Stimulated activated naive B cell treated with anti-CD40 and anti-IgM and Interleukin-4, amounts not matched to agents 10 μg/mL and 1 μg/mL and 100 μg/mL, for 72 hours (primary cell): ENCODE results near the gene ACSL5.

Experiments
- ATAC-seq, 2 donors: fragments of 150-1000 bp; cut with Tn5 transposase; replicated peaks; 2 replicates each; pipeline ENCODE4 v1.10.0; 2021; ENCODE audit warnings: moderate library complexity in 1 of 2
- DNase-seq: peaks from one replicate; pipeline ENCODE4 v3.0.0; 2021
- H3K27ac Mint-ChIP-seq: one replicate; pipeline ENCODE4 v1.8.0; 2022; ENCODE audit warnings: mild to moderate bottlenecking, mixed read lengths
- H3K27me3 Mint-ChIP-seq, 2 donors: one replicate each; pipeline ENCODE4 v1.8.0; 2022; ENCODE audit warnings: mixed read lengths in 2 of 2
- H3K36me3 Mint-ChIP-seq, 2 donors: one replicate each; pipeline ENCODE4 v1.8.0; 2022; ENCODE audit warnings: mixed read lengths in 2 of 2, mild to moderate bottlenecking in 1 of 2
- H3K4me1 Mint-ChIP-seq, 2 donors: one replicate each; pipeline ENCODE4 v1.8.0; 2022; ENCODE audit warnings: mixed read lengths in 2 of 2, mild to moderate bottlenecking in 1 of 2
- H3K4me3 Mint-ChIP-seq, 2 donors: one replicate each; pipeline ENCODE4 v1.8.0; 2022; ENCODE audit warnings: mild to moderate bottlenecking in 2 of 2, mixed read lengths in 2 of 2, moderate library complexity in 1 of 2
- H3K9me3 Mint-ChIP-seq, 2 donors: one replicate each; pipeline ENCODE4 v1.8.0; 2022; ENCODE audit warnings: mixed read lengths in 2 of 2, mild to moderate bottlenecking in 1 of 2

Gene ACSL5

GRCh38 chr10:112429147-112429546, 55.2 kb downstream of the ACSL5 start:
- Mint-ChIP-seq H3K27ac (peak overlapping the region; percentile 66), H3K27me3 (no peaks in the 10 kb centered on the region), H3K4me1 (peaks cover 8% of the 10 kb centered on the region in 2 donors), H3K4me3 (no peak overlapping the region), H3K36me3 (peaks cover 31 to 39% of the 10 kb centered on the region in 2 donors), H3K9me3 (no peaks in the 10 kb centered on the region)
- no peak for DNase-seq
- ATAC-seq = peak; percentile 23 to 52

- no peak for ATAC-seq
- H3K4me1 Mint-ChIP-seq = peaks cover 5 to 6% of the 10 kb centered on the region in 2 donors
Measured at GRCh38 chr10:112429654-112430230, 55.8 kb downstream of the ACSL5 start.

GRCh38 chr10:112433136-112433535, 59.2 kb downstream of the ACSL5 start:
- DNase-seq (no peak), ATAC-seq (no peak)
- H3K27ac Mint-ChIP-seq = no peak overlapping the region
- peaks cover 23 to 35% of the 10 kb centered on the region in 2 donors for H3K36me3 Mint-ChIP-seq
- H3K4me1 Mint-ChIP-seq = peaks cover 0 to 2% of the 10 kb centered on the region in 2 donors
- H3K9me3 Mint-ChIP-seq = no peaks in the 10 kb centered on the region
- H3K4me3 Mint-ChIP-seq = no peak overlapping the region
- H3K27me3 Mint-ChIP-seq = no peaks in the 10 kb centered on the region

More at GRCh38 chr10:112429654-112430230, 55.8 kb downstream of the ACSL5 start:
- H3K27ac Mint-ChIP-seq = peak overlapping the region; percentile 66
- peaks cover 31 to 43% of the 10 kb centered on the region in 2 donors for H3K36me3 Mint-ChIP-seq
- no peaks in the 10 kb centered on the region for H3K27me3 Mint-ChIP-seq
- H3K9me3 Mint-ChIP-seq = no peaks in the 10 kb centered on the region
- H3K4me3 Mint-ChIP-seq = no peak overlapping the region
- DNase-seq = no peak

GRCh38 chr10:112434988-112435619, 61.2 kb downstream of the ACSL5 start:
- ATAC-seq (no peak), DNase-seq (no peak)
- no peaks in the 10 kb centered on the region for H3K4me1 Mint-ChIP-seq

GRCh38 chr10:112438356-112438755, 64.4 kb downstream of the ACSL5 start:
- Mint-ChIP-seq H3K36me3 (peaks cover 17 to 34% of the 10 kb centered on the region in 2 donors), H3K9me3 (no peaks in the 10 kb centered on the region), H3K27me3 (no peaks in the 10 kb centered on the region), H3K4me3 (no peak overlapping the region), H3K27ac (no peak overlapping the region), H3K4me1 (peaks cover under 1 to 4% of the 10 kb centered on the region in 2 donors)
- DNase-seq = no peak
- ATAC-seq = no peak

More at GRCh38 chr10:112434988-112435619, 61.2 kb downstream of the ACSL5 start:
- no peaks in the 10 kb centered on the region for H3K9me3 Mint-ChIP-seq
- no peak overlapping the region for H3K4me3 Mint-ChIP-seq
- no peaks in the 10 kb centered on the region for H3K27me3 Mint-ChIP-seq
- H3K27ac Mint-ChIP-seq = no peak overlapping the region
- peaks cover 16 to 28% of the 10 kb centered on the region in 2 donors for H3K36me3 Mint-ChIP-seq

- Mint-ChIP-seq H3K4me3 (no peak overlapping the region), H3K36me3 (peaks cover 19 to 33% of the 10 kb centered on the region in 2 donors), H3K4me1 (peaks cover 15 to 22% of the 10 kb centered on the region in 2 donors), H3K27ac (no peak overlapping the region), H3K27me3 (no peaks in the 10 kb centered on the region), H3K9me3 (no peaks in the 10 kb centered on the region)
- no peak for ATAC-seq
- DNase-seq = no peak
Measured at GRCh38 chr10:112441520-112441919, 67.6 kb downstream of the ACSL5 start.

- H3K4me3 Mint-ChIP-seq = no peak overlapping the region
- H3K4me1 Mint-ChIP-seq = peaks cover 15 to 22% of the 10 kb centered on the region in 2 donors
- ATAC-seq = no peak
Measured at GRCh38 chr10:112442063-112442462, 68.1 kb downstream of the ACSL5 start.

GRCh38 chr10:112446055-112446854, 72.3 kb downstream of the ACSL5 start:
- Mint-ChIP-seq H3K9me3 (no peaks in the 10 kb centered on the region), H3K27ac (peak overlapping the region; percentile 90), H3K4me1 (peaks cover 20 to 35% of the 10 kb centered on the region in 2 donors), H3K4me3 (peak overlapping the region; percentile 86 to 91), H3K27me3 (no peaks in the 10 kb centered on the region), H3K36me3 (peaks cover 18 to 35% of the 10 kb centered on the region in 2 donors)
- DNase-seq (no peak), ATAC-seq (no peak)

More at GRCh38 chr10:112442063-112442462, 68.1 kb downstream of the ACSL5 start:
- Mint-ChIP-seq H3K36me3 (peaks cover 19 to 33% of the 10 kb centered on the region in 2 donors), H3K27me3 (no peaks in the 10 kb centered on the region), H3K27ac (no peak overlapping the region), H3K9me3 (no peaks in the 10 kb centered on the region)
- no peak for DNase-seq

- Mint-ChIP-seq H3K4me1 (peaks cover 22 to 38% of the 10 kb centered on the region in 2 donors), H3K36me3 (peaks cover 14 to 30% of the 10 kb centered on the region in 2 donors), H3K4me3 (peak within 1 kb of the TSS; percentile 86 to 91), H3K27ac (peak within 1 kb of the TSS; percentile 90), H3K27me3 (no peaks in the 10 kb centered on the region), H3K9me3 (no peaks in the 10 kb centered on the region)
- ATAC-seq (peak; percentile 97 to 98), DNase-seq (peak; percentile 80)
Measured at GRCh38 chr10:112446855-112447619, 73.1 kb downstream of the ACSL5 start, which contains the start of the genes VTI1A and ZDHHC6. Gene VTI1A, plus strand, starts transcription at chr10:112447215. Its CDS starts 159 bp downstream, at chr10:112447374. Gene ZDHHC6, minus strand, starts transcription at chr10:112446914. Its CDS starts 1,478 bp downstream, at chr10:112445436.

GRCh38 chr10:112447620-112447928, 73.7 kb downstream of the ACSL5 start:
- H3K4me1 Mint-ChIP-seq = peaks cover 19 to 38% of the 10 kb centered on the region in 2 donors
- H3K36me3 Mint-ChIP-seq = peaks cover 14 to 27% of the 10 kb centered on the region in 2 donors
- H3K4me3 Mint-ChIP-seq = peak overlapping the region; percentile 86 to 91
- H3K27me3 Mint-ChIP-seq = no peaks in the 10 kb centered on the region
- peak overlapping the region; percentile 90 for H3K27ac Mint-ChIP-seq
- DNase-seq = no peak
- ATAC-seq = no peak
- no peaks in the 10 kb centered on the region for H3K9me3 Mint-ChIP-seq

GRCh38 chr10:112448888-112449287, 75.0 kb downstream of the ACSL5 start:
- DNase-seq (no peak), ATAC-seq (no peak)
- no peaks in the 10 kb centered on the region for H3K9me3 Mint-ChIP-seq
- H3K4me3 Mint-ChIP-seq = peak overlapping the region in 1 of 2 donors; percentile 64
- H3K36me3 Mint-ChIP-seq = peaks cover 11 to 28% of the 10 kb centered on the region in 2 donors
- H3K27me3 Mint-ChIP-seq = no peaks in the 10 kb centered on the region
- peaks cover 20 to 33% of the 10 kb centered on the region in 2 donors for H3K4me1 Mint-ChIP-seq
- no peak overlapping the region for H3K27ac Mint-ChIP-seq

- no peaks in the 10 kb centered on the region for H3K27me3 Mint-ChIP-seq
- H3K4me3 Mint-ChIP-seq = no peak overlapping the region
- ATAC-seq (no peak), DNase-seq (no peak)
- no peaks in the 10 kb centered on the region for H3K9me3 Mint-ChIP-seq
- H3K27ac Mint-ChIP-seq = peak overlapping the region; percentile 74
- peaks cover 9 to 10% of the 10 kb centered on the region in 2 donors for H3K4me1 Mint-ChIP-seq
- peaks cover 2 to 10% of the 10 kb centered on the region in 2 donors for H3K36me3 Mint-ChIP-seq
Measured at GRCh38 chr10:112454910-112455779, 81.2 kb downstream of the ACSL5 start.

- DNase-seq (no peak), ATAC-seq (peak in 1 of 2 donors; percentile 27)
- Mint-ChIP-seq H3K36me3 (peaks cover 0 to 8% of the 10 kb centered on the region in 2 donors), H3K4me3 (no peak overlapping the region), H3K27me3 (no peaks in the 10 kb centered on the region), H3K27ac (no peak overlapping the region), H3K9me3 (no peaks in the 10 kb centered on the region), H3K4me1 (peaks cover 5 to 6% of the 10 kb centered on the region in 2 donors)
Measured at GRCh38 chr10:112456533-112456932, 82.6 kb downstream of the ACSL5 start.
